Sigmoid colon (tissue), 7 donors: Measurements from ENCODE around the gene B4GALT3. TPM values are rescaled to one million over a fixed set of nuclear protein-coding genes. Genes with fewer than 3 reads are reported as not detected.

ENCODE experiments used
- DNase-seq: peaks from one replicate; pipeline ENCODE4 v3.0.0-alpha.2; 2019
- H3K27ac ChIP-seq, 4 donors: fragments of 200-600 bp; sonication (generic); one replicate each; pipeline ENCODE4 v1.5.1; 2016 to 2019; ENCODE audit warnings: mild to moderate bottlenecking in 1 of 4
- H3K27me3 ChIP-seq, 3 donors: fragments of 200-600 bp; sonication (generic); one replicate each; pipeline ENCODE4 v1.5.1; 2019; ENCODE audit warnings: mild to moderate bottlenecking in 1 of 3
- H3K36me3 ChIP-seq, 4 donors: fragments of 200-600 bp; sonication (generic); one replicate each; pipeline ENCODE4 v1.5.1; 2016 to 2019
- H3K4me1 ChIP-seq, 4 donors: fragments of 200-600 bp; sonication (generic); one replicate each; pipeline ENCODE4 v1.5.1; 2017 to 2019
- H3K4me3 ChIP-seq, 4 donors: fragments of 200-600 bp; sonication (generic); one replicate each; pipeline ENCODE4 v1.5.1; 2017 to 2019; ENCODE audit warnings: mild to moderate bottlenecking in 2 of 4, moderate library complexity in 1 of 4
- H3K9me3 ChIP-seq, 4 donors: fragments of 200-600 bp in 3 of 4; sonication (generic) in 3 of 4; one replicate each; pipeline versions ENCODE4 v1.5.1 to v1.6.1; 2013 to 2019
- EP300 ChIP-seq, 4 donors: sonication (generic); formaldehyde crosslinking; IDR thresholded peaks; one replicate each; pipeline ENCODE4 v1.6.1; 2017; ENCODE audit warnings: antibody characterized with exemption in 4 of 4
- POLR2A ChIP-seq, 2 donors: fragments of 450-650 bp; IDR thresholded peaks; one replicate each; pipeline ENCODE4 v1.6.1; 2016; ENCODE audit warnings: antibody characterized with exemption in 2 of 2, mild to moderate bottlenecking in 2 of 2, moderate library complexity in 2 of 2
- POLR2AphosphoS5 ChIP-seq, 4 donors: sonication (generic); formaldehyde crosslinking; IDR thresholded peaks; one replicate each; pipeline ENCODE4 v1.6.1; 2017; ENCODE audit warnings: antibody characterized with exemption in 4 of 4
- WGBS, 2 donors: extraction: QIAGEN DNeasy Blood & Tissue Kit; methylation state at CpG; one replicate each; pipeline ENCODE4 v1.1.7; 2013; 5-methylcytosine and 5-hydroxymethylcytosine counted together
- intact Hi-C: fragments of 100-400 bp; cut with DNase I; formaldehyde crosslinking; loops from one replicate; pipeline ENCODE4 v1.15.1; 2023
- polyA plus RNA-seq, 3 donors: library from polyadenylated mRNA; stranded (reverse); fragments of 200-250 nt; gene quantifications; one replicate each; pipeline ENCODE4 v1.2.3, GENCODE V29; 2013
- total RNA-seq, 4 donors: library from RNA; depleted of rRNA; stranded (reverse); fragments of >200 nt; gene quantifications; one replicate each; pipeline ENCODE4 v1.1.0, GENCODE V29; 2016
- TF ChIP-seq, protein P1 (sequence below), 4 experiments: fragments of 450-650 bp in 3 of 4; fragments of 200-600 bp in 1 of 4; IDR thresholded peaks; one replicate each; pipeline ENCODE4 v1.5.1; 2016 to 2019; ENCODE audit warnings: antibody characterized with exemption in 4 of 4, mild to moderate bottlenecking in 3 of 4, moderate library complexity in 2 of 4
- donor health status: healthy with polysubstance abuse.
- donor health status: Bipolar disorder and iron deficiency.
- donor health status: healthy.

The B4GALT3 gene
- total and polyA plus RNA-seq, 7 donors, result 10.7 to 33.4 (median 16.8) TPM

DNA sequence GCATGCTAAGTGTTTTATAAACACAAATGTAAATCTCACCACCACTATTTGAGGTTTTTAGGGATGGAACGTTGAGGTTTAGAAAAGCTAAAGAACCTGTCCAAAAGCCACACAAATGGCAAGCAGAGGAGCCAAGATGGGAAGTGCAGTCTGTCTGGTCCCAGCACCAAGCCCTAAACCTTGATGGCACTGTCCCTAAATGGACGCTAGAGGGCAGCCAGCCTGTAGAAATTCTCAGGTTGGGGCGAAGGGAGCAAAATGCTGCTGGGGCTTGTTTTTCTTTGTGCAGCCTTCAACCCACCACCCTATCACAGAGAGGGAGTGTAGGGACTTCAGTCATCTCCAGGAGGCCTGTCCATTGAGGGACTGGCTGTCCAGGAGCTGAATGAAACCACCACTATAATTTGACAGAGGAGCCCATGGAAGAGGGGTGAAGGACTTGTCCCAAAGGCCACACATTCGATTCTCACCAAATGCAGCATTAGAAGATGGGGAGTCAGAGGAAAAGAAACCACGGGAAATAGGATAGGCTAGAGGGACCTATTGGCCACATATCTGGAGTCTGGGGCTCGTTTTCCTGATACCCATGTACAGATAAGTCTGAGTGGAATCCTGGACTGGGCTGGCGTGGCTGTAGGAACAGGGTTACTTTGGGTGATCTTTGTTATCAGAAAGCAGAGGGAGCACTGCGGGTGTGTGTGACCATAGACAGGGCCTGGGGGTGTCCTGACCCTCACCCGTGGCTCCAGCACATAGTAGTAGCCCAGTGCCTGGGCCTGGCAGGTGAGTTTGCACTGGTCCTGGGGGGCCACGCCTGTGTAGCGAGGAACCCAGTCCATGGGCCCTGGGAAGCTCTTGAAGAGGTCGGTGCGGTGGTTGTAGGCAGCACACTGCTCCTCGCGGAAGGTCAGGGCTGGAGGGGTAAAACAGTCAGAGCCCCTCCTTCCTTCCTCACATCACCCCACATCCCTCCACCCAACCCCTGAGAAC, 15.5 kb upstream of the B4GALT3 start:
- peak; percentile 85 for DNase-seq
- TF ChIP-seq POLR2A (IDR thresholded peaks at IDR 0.05) (no peak), EP300 (IDR thresholded peaks at IDR 0.05) (no peak), POLR2AphosphoS5 (IDR thresholded peaks at IDR 0.05) (peak in 1 of 4 donors; percentile 15)
- TF ChIP-seq, protein P1, sequence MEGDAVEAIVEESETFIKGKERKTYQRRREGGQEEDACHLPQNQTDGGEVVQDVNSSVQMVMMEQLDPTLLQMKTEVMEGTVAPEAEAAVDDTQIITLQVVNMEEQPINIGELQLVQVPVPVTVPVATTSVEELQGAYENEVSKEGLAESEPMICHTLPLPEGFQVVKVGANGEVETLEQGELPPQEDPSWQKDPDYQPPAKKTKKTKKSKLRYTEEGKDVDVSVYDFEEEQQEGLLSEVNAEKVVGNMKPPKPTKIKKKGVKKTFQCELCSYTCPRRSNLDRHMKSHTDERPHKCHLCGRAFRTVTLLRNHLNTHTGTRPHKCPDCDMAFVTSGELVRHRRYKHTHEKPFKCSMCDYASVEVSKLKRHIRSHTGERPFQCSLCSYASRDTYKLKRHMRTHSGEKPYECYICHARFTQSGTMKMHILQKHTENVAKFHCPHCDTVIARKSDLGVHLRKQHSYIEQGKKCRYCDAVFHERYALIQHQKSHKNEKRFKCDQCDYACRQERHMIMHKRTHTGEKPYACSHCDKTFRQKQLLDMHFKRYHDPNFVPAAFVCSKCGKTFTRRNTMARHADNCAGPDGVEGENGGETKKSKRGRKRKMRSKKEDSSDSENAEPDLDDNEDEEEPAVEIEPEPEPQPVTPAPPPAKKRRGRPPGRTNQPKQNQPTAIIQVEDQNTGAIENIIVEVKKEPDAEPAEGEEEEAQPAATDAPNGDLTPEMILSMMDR (IDR thresholded peaks at IDR 0.05), result peak; percentile 61 to 85 (median 73)
- Histone ChIP-seq H3K27ac (peak overlapping the region in 3 of 4 donors; percentile 1 to 15 (median 1)), H3K4me3 (no peak overlapping the region), H3K4me1 (peaks cover 0 to 38% (median 21%) of the 10 kb centered on the region in 4 donors), H3K36me3 (peaks cover 0 to 15% (median 0%) of the 10 kb centered on the region in 4 donors), H3K27me3 (no peaks in the 10 kb centered on the region), H3K9me3 (no peaks in the 10 kb centered on the region)
- 57 to 64% methylated on average over 15 of the region's 15 CpGs for WGBS, 2 donors
- intact Hi-C loops, result no loop called here

DNA sequence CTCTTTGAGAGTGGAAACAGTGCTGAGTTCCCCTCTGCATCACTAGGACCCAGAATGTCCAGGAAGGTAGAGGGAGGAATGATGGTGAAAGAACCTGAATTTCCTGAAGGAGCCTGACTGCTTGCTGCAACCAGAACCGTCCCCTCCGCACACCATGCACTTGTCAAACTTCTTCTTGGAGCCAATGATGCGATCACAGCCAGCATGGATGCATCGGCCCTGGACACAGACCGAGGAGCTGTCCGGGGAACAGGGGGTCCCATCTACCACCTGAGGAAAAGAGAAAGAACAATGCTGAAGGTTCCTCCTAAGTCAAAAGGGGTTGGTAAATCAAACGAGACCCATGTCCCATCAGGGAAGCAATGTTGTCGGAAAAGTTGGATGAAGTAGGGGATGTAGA, 14.7 kb upstream of the B4GALT3 start:
- peaks cover 0 to 30% (median 14%) of the 10 kb centered on the region in 4 donors for H3K4me1 ChIP-seq

DNA sequence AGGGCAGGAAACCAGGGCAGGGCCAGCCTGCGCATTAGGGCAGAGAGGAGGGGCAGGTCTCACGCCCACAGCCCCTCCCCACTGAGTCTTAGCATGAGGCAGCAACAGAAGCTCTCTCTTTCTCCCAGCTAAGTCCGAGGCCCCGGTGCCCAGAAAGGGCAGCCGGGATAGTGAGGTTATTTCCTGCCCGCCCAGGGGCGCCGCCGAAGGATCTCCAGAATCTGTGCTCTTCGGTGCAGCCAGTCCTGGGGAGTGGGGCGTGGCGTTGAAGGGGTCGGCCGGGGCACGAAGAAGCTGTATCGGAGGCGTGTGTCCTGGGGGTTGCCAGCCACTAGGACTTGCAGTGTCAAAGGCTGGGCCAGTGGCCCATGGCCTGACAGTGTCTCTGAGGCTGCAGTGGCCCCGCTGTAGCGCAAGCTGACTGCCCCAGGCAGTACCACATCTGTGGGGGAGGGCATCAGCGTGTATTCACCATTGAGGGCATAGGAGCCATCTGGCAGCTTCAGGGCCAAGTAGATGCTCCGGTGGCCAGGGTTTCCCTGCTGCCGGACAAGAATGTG, 13.7 kb upstream of the B4GALT3 start:
- Histone ChIP-seq H3K27ac (no peak overlapping the region), H3K9me3 (no peaks in the 10 kb centered on the region), H3K4me1 (peaks cover 0 to 21% (median 5%) of the 10 kb centered on the region in 4 donors), H3K4me3 (no peak overlapping the region), H3K27me3 (no peaks in the 10 kb centered on the region), H3K36me3 (peaks cover 0 to 15% (median 0%) of the 10 kb centered on the region in 4 donors)
- TF ChIP-seq EP300 (IDR thresholded peaks at IDR 0.05) (no peak), POLR2A (IDR thresholded peaks at IDR 0.05) (no peak), POLR2AphosphoS5 (IDR thresholded peaks at IDR 0.05) (no peak)
- TF ChIP-seq, protein P1 (IDR thresholded peaks at IDR 0.05), result no peak
- no peak for DNase-seq
- intact Hi-C loops, result no loop called here
- WGBS, 2 donors, result 58 to 69% methylated on average over 22 of the region's 22 CpGs

More for the DNA sequence above, 14.7 kb upstream of the B4GALT3 start:
- H3K27me3 ChIP-seq, result no peaks in the 10 kb centered on the region
- no peak overlapping the region for H3K4me3 ChIP-seq
- 67 to 80% methylated on average over 8 of the region's 8 CpGs for WGBS, 2 donors
- H3K9me3 ChIP-seq, result no peaks in the 10 kb centered on the region
- no peak for DNase-seq
- intact Hi-C loops, result no loop called here
- no peak overlapping the region for H3K27ac ChIP-seq
- peaks cover 0 to 15% (median 0%) of the 10 kb centered on the region in 4 donors for H3K36me3 ChIP-seq
- TF ChIP-seq, protein P1 (IDR thresholded peaks at IDR 0.05), result no peak
- TF ChIP-seq POLR2AphosphoS5 (IDR thresholded peaks at IDR 0.05) (no peak), POLR2A (IDR thresholded peaks at IDR 0.05) (no peak), EP300 (IDR thresholded peaks at IDR 0.05) (no peak)

- TF ChIP-seq POLR2AphosphoS5 (IDR thresholded peaks at IDR 0.05), result no peak
- TF ChIP-seq POLR2A (IDR thresholded peaks at IDR 0.05), result no peak
- no peak for TF ChIP-seq EP300 (IDR thresholded peaks at IDR 0.05)
- TF ChIP-seq, protein P1 (IDR thresholded peaks at IDR 0.05), result no peak
- Histone ChIP-seq H3K36me3 (peaks cover 0 to 15% (median 0%) of the 10 kb centered on the region in 4 donors), H3K4me3 (no peak overlapping the region), H3K27me3 (no peaks in the 10 kb centered on the region), H3K9me3 (no peaks in the 10 kb centered on the region), H3K27ac (no peak overlapping the region), H3K4me1 (peaks cover 0 to 10% (median 4%) of the 10 kb centered on the region in 4 donors)
- WGBS, 2 donors, result 94 to 95% methylated on average over 5 of the region's 5 CpGs
- no peak for DNase-seq
- intact Hi-C loops, result no loop called here
These were observed 11.7 kb upstream of the B4GALT3 start for GRCh38 chr1:161189036-161189435.
